Trophoblast cell (in vitro differentiated cells and primary cell): ENCODE results near the gene ATAD3C.
"Not testable (repeated sequence)": the region's sequence is repeated elsewhere in the genome, so short reads cannot be mapped to it uniquely, and the experiment has no call there.

Experiments
- DNase-seq, 2 donors: peaks; one replicate each; pipeline ENCODE4 v3.0.0-alpha.2; 2016
- H2AFZ ChIP-seq: 2 replicates; pipeline ENCODE4 v1.6.1; 2013; ENCODE audit warnings: low read length, moderate library complexity, mild to moderate bottlenecking; ENCODE audit not compliant: insufficient read depth, poor library complexity
- H2AK5ac ChIP-seq: 2 replicates; pipeline ENCODE4 v1.6.1; 2013; ENCODE audit warnings: mild to moderate bottlenecking, low read length
- H2BK120ac ChIP-seq: 2 replicates; pipeline ENCODE4 v1.6.1; 2013; ENCODE audit warnings: low read length, mild to moderate bottlenecking, moderate library complexity; ENCODE audit not compliant: insufficient read depth, poor library complexity
- H2BK12ac ChIP-seq: 2 replicates; pipeline ENCODE4 v1.6.1; 2013; ENCODE audit warnings: mild to moderate bottlenecking, low read length, moderate library complexity
- H2BK5ac ChIP-seq: 2 replicates; pipeline ENCODE4 v1.6.1; 2013; ENCODE audit warnings: low read length, low read depth, moderate library complexity, mild to moderate bottlenecking; ENCODE audit not compliant: poor library complexity
- H3K14ac ChIP-seq: 2 replicates; pipeline ENCODE4 v1.6.1; 2013; ENCODE audit warnings: mild to moderate bottlenecking, low read length
- H3K18ac ChIP-seq: 2 replicates; pipeline ENCODE4 v1.6.1; 2013; ENCODE audit warnings: mild to moderate bottlenecking, low read length
- H3K23ac ChIP-seq: 2 replicates; pipeline ENCODE4 v1.6.1; 2013; ENCODE audit warnings: low read length
- H3K27ac ChIP-seq: 2 replicates; pipeline ENCODE4 v1.5.1; 2013; ENCODE audit warnings: low read depth, mild to moderate bottlenecking, inconsistent platforms, low read length, moderate library complexity
- H3K27me3 ChIP-seq: 2 replicates; pipeline ENCODE4 v1.6.1; 2013; ENCODE audit warnings: inconsistent platforms, mild to moderate bottlenecking, low read length, moderate library complexity; ENCODE audit not compliant: insufficient read depth
- H3K36me3 ChIP-seq, 2 experiments: 1 replicate in 1 of 2; 2 replicates in 1 of 2; pipeline ENCODE4 v1.6.1; 2013; ENCODE audit warnings: low read length in 2 of 2, mild to moderate bottlenecking in 2 of 2, moderate library complexity in 1 of 2; ENCODE audit not compliant: insufficient read depth in 2 of 2, control insufficient read depth in 1 of 2
- H3K4ac ChIP-seq: 2 replicates; pipeline ENCODE4 v1.6.1; 2013; ENCODE audit warnings: low read depth, mild to moderate bottlenecking, low read length, moderate library complexity
- H3K4me1 ChIP-seq, 2 experiments: 1 replicate in 1 of 2; 2 replicates in 1 of 2; pipeline ENCODE4 v1.6.1; 2013; ENCODE audit warnings: low read length in 2 of 2, mild to moderate bottlenecking in 2 of 2, moderate library complexity in 1 of 2; ENCODE audit not compliant: insufficient read depth in 2 of 2, control insufficient read depth in 1 of 2
- H3K4me2 ChIP-seq: 2 replicates; pipeline ENCODE4 v1.6.1; 2013; ENCODE audit warnings: inconsistent platforms, mild to moderate bottlenecking, low read length, moderate library complexity
- H3K4me3 ChIP-seq: 2 replicates; pipeline ENCODE4 v1.5.1; 2013; ENCODE audit warnings: mild to moderate bottlenecking, low read depth, low read length, inconsistent platforms
- H3K79me1 ChIP-seq: one replicate; pipeline ENCODE4 v1.6.1; 2013; ENCODE audit warnings: low read length
- H3K79me2 ChIP-seq: 2 replicates; pipeline ENCODE4 v1.6.1; 2013; ENCODE audit warnings: low read length, mild to moderate bottlenecking; ENCODE audit not compliant: control insufficient read depth, insufficient read depth, poor library complexity
- H3K9ac ChIP-seq: 2 replicates; pipeline ENCODE4 v1.6.1; 2013; ENCODE audit warnings: mild to moderate bottlenecking, low read length
- H3K9me3 ChIP-seq: 2 replicates; pipeline ENCODE4 v1.6.1; 2013; ENCODE audit warnings: low read depth, mild to moderate bottlenecking, control low read depth, inconsistent platforms, low read length; ENCODE audit not compliant: insufficient read depth
- H4K12ac ChIP-seq: 2 replicates; pipeline ENCODE4 v1.6.1; 2013; ENCODE audit warnings: low read depth, mild to moderate bottlenecking, low read length, moderate library complexity
- H4K8ac ChIP-seq: 2 replicates; pipeline ENCODE4 v1.6.1; 2013; ENCODE audit warnings: low read depth, mild to moderate bottlenecking, low read length, moderate library complexity
- H4K91ac ChIP-seq: one replicate; pipeline ENCODE4 v1.6.1; 2013; ENCODE audit warnings: low read depth, mild to moderate bottlenecking, low read length, moderate library complexity
- WGBS: extraction: QIAGEN DNeasy Blood & Tissue Kit; methylation state at CpG from one replicate; pipeline ENCODE4 v1.1.7; 2013; ENCODE audit warnings: missing lambda C conversion rate; ENCODE audit not compliant: insufficient read length, insufficient coverage; ENCODE audit errors: extremely low coverage; 5-methylcytosine and 5-hydroxymethylcytosine counted together

Gene ATAD3C

GRCh38 chr1:1402072-1402900, 47.2 kb upstream of the ATAD3C start:
- H3K27me3 ChIP-seq = no peaks in the 10 kb centered on the region
- H2BK12ac ChIP-seq = no peak overlapping the region
- no peak overlapping the region for H3K4me3 ChIP-seq
- no peak overlapping the region for H3K14ac ChIP-seq
- H2BK120ac ChIP-seq = no peak overlapping the region
- no peak overlapping the region for H3K18ac ChIP-seq
- no peak overlapping the region for H4K12ac ChIP-seq
- WGBS = no CpG with 5 or more reads among the region's 20 CpGs
- no peak overlapping the region for H3K9ac ChIP-seq
- no peak overlapping the region for H4K91ac ChIP-seq
- no peak overlapping the region for H2BK5ac ChIP-seq
- H3K27ac ChIP-seq = no peak overlapping the region
- H3K36me3 ChIP-seq = peaks cover 53 to 58% of the 10 kb centered on the region in 2 experiments
- H3K4me1 ChIP-seq = peaks cover 22 to 23% of the 10 kb centered on the region in 2 experiments
- no peaks in the 10 kb centered on the region for H3K9me3 ChIP-seq
- H3K23ac ChIP-seq = no peak overlapping the region
- peak; percentile 52 to 71 for DNase-seq
- no peak overlapping the region for H3K4ac ChIP-seq
- no peak overlapping the region for H2AFZ ChIP-seq
- H3K4me2 ChIP-seq = no peak overlapping the region
- no peak overlapping the region for H2AK5ac ChIP-seq
- H3K79me2 ChIP-seq = peaks cover 29% of the 10 kb centered on the region
- H4K8ac ChIP-seq = no peak overlapping the region
- peaks cover 20% of the 10 kb centered on the region for H3K79me1 ChIP-seq

- not testable (repeated sequence) for H3K9ac ChIP-seq, H3K27ac ChIP-seq, H3K4me2 ChIP-seq, H3K4ac ChIP-seq, DNase-seq, H3K23ac ChIP-seq, H3K9me3 ChIP-seq, H3K27me3 ChIP-seq, H2AFZ ChIP-seq, H3K4me3 ChIP-seq, H2BK12ac ChIP-seq, H2AK5ac ChIP-seq, H2BK5ac ChIP-seq, H4K12ac ChIP-seq, H4K8ac ChIP-seq, H3K14ac ChIP-seq, H2BK120ac ChIP-seq, H3K18ac ChIP-seq, H4K91ac ChIP-seq
- H3K79me1 ChIP-seq = peaks cover 24% of the 10 kb centered on the region
- no CpG with 5 or more reads among the region's 9 CpGs for WGBS
- H3K4me1 ChIP-seq = peaks cover 19 to 21% of the 10 kb centered on the region in 2 experiments
- peaks cover 47 to 52% of the 10 kb centered on the region in 2 experiments for H3K36me3 ChIP-seq
- peaks cover 36% of the 10 kb centered on the region for H3K79me2 ChIP-seq
Observed at GRCh38 chr1:1402901-1403392, 46.5 kb upstream of the ATAD3C start.

GRCh38 chr1:1403653-1404052, 45.8 kb upstream of the ATAD3C start:
- no peak overlapping the region for H3K9ac ChIP-seq
- H3K4me1 ChIP-seq = peaks cover 16 to 18% of the 10 kb centered on the region in 2 experiments
- H2BK120ac ChIP-seq = no peak overlapping the region
- no peak overlapping the region for H2BK5ac ChIP-seq
- H3K4me2 ChIP-seq = no peak overlapping the region
- peaks cover 30% of the 10 kb centered on the region for H3K79me2 ChIP-seq
- no peaks in the 10 kb centered on the region for H3K9me3 ChIP-seq
- peaks cover 22% of the 10 kb centered on the region for H3K79me1 ChIP-seq
- H2BK12ac ChIP-seq = no peak overlapping the region
- no peak overlapping the region for H4K12ac ChIP-seq
- H3K27me3 ChIP-seq = no peaks in the 10 kb centered on the region
- no peak overlapping the region for H3K4ac ChIP-seq
- H2AK5ac ChIP-seq = no peak overlapping the region
- no peak overlapping the region for H4K8ac ChIP-seq
- H4K91ac ChIP-seq = no peak overlapping the region
- 100% methylated on average over 2 of the region's 7 CpGs for WGBS
- H3K36me3 ChIP-seq = peaks cover 44 to 50% of the 10 kb centered on the region in 2 experiments
- no peak overlapping the region for H2AFZ ChIP-seq
- no peak overlapping the region for H3K27ac ChIP-seq
- H3K4me3 ChIP-seq = no peak overlapping the region
- no peak for DNase-seq
- H3K14ac ChIP-seq = no peak overlapping the region
- no peak overlapping the region for H3K23ac ChIP-seq
- no peak overlapping the region for H3K18ac ChIP-seq

- Histone ChIP-seq H3K27ac (no peak overlapping the region), H3K79me2 (peaks cover 17% of the 10 kb centered on the region), H3K4ac (peak overlapping the region; percentile 93), H3K9ac (peak overlapping the region; percentile 92), H3K36me3 (peaks cover 40 to 41% of the 10 kb centered on the region in 2 experiments), H3K23ac (no peak overlapping the region), H3K14ac (peak overlapping the region; percentile 93), H2BK120ac (peak overlapping the region; percentile 80), H3K27me3 (no peaks in the 10 kb centered on the region), H3K4me2 (peak overlapping the region; percentile 88), H2BK12ac (peak overlapping the region; percentile 10), H2AFZ (peak overlapping the region; percentile 87), H3K18ac (peak overlapping the region; percentile 79), H3K4me1 (peaks cover 11 to 14% of the 10 kb centered on the region in 2 experiments), H3K79me1 (peaks cover 12% of the 10 kb centered on the region), H4K12ac (peak overlapping the region; percentile 99), H3K4me3 (peak overlapping the region; percentile 91), H4K8ac (peak overlapping the region; percentile 98), H4K91ac (peak overlapping the region; percentile 89), H3K9me3 (no peaks in the 10 kb centered on the region), H2BK5ac (no peak overlapping the region), H2AK5ac (peak overlapping the region; percentile 98)
- DNase-seq = no peak
- WGBS = no CpG with 5 or more reads among the region's 43 CpGs
Observed at GRCh38 chr1:1406101-1406820, 43.2 kb upstream of the ATAD3C start.
